HCT116 (cell line): ENCODE results near the gene SLC7A8. TPM values are rescaled to one million over a fixed set of nuclear protein-coding genes. Genes with fewer than 3 reads are reported as not detected.

Experiments used
- ATAC-seq: fragments of 200-7000 bp; cut with Tn5 transposase; 2 replicates; pipeline ENCODE4 v1.9.1; 2020; ENCODE audit warnings: mild to moderate bottlenecking, moderate library complexity
- BruUV-seq: library from RNA; stranded (reverse); fragments of 400-500 nt; replicated peaks from 2 replicates; lab custom pipeline; 2021; lab: Mats Ljungman, UMichigan
- CTCF ChIA-PET: fragments of 300-600 bp; sonication (Branson Sonifier 250); formaldehyde crosslinking; loops from one replicate; lab custom pipeline; 2021; ENCODE audit warnings: antibody characterized with exemption; lab: Charles Lee
- POLR2A ChIA-PET: fragments of 300-600, 350-600 bp; sonication (Branson Sonifier 250); formaldehyde crosslinking; loops from one replicate; lab custom pipeline; 2021; ENCODE audit warnings: antibody characterized with exemption; lab: Charles Lee
- RAD21 ChIA-PET, 2 experiments: fragments of 300-600 bp; sonication (Branson Sonifier 250); formaldehyde crosslinking; loops; one replicate each; lab custom pipeline; 2023; ENCODE audit warnings: low total read pairs in 2 of 2; ENCODE audit not compliant: uncharacterized antibody in 2 of 2, unreplicated experiment in 2 of 2, low non-redundant PET in 1 of 2; lab: Charles Lee
- DNase-seq: peaks from one replicate; pipeline ENCODE4 v3.0.0-alpha.2; 2010; ENCODE audit warnings: low read depth, low spot score
- H2AFZ ChIP-seq: fragments of 200-600 bp; shearing (Covaris generic), sonication (generic); 2 replicates; pipeline ENCODE4 v1.6.1; 2017; ENCODE audit warnings: low read depth, mixed run types, mixed read lengths, antibody characterized with exemption, low read length; ENCODE audit not compliant: poor library complexity, severe bottlenecking
- H3K27ac ChIP-seq: 2 replicates; pipeline ENCODE4 v1.5.1; 2012; ENCODE audit warnings: low read depth, low read length
- H3K27me3 ChIP-seq: fragments of 200-600 bp; sonication (generic); 2 replicates; pipeline ENCODE4 v1.6.1; 2016; ENCODE audit warnings: mixed run types, low read length, mixed read lengths; ENCODE audit not compliant: insufficient read depth
- H3K36me3 ChIP-seq, 2 experiments: fragments of 200-500 bp in 1 of 2; fragments of 200-600 bp in 1 of 2; sonication (Bioruptor generic) in 1 of 2; sonication (generic) in 1 of 2; 2 replicates each; pipeline versions ENCODE4 v1.5.1 to v1.6.1; 2014 to 2016; ENCODE audit warnings: low read length in 2 of 2, inconsistent platforms in 1 of 2, mixed read lengths in 1 of 2, mixed run types in 1 of 2; ENCODE audit not compliant: insufficient read depth in 2 of 2, control insufficient read depth in 1 of 2
- H3K4me1 ChIP-seq, 2 experiments: fragments of 200-600 bp in 1 of 2; sonication (generic) in 1 of 2; 2 replicates each; pipeline versions ENCODE4 v1.5.1 to v1.6.1; 2012 to 2017; ENCODE audit warnings: low read length in 2 of 2, inconsistent platforms in 1 of 2, mild to moderate bottlenecking in 1 of 2, mixed read lengths in 1 of 2, mixed run types in 1 of 2, moderate library complexity in 1 of 2; ENCODE audit not compliant: insufficient read depth in 2 of 2, control insufficient read depth in 1 of 2
- H3K4me2 ChIP-seq: fragments of 200-600 bp; sonication (generic); 2 replicates; pipeline ENCODE4 v1.6.1; 2017; ENCODE audit warnings: mixed run types, low read length, mixed read lengths
- H3K4me3 ChIP-seq, 2 experiments: fragments of 200-600 bp in 1 of 2; sonication (generic) in 1 of 2; replicated peaks in 1 of 2; 2 replicates each; pipeline ENCODE4 v1.5.1; 2011 to 2016; ENCODE audit warnings: low read length in 2 of 2, control low read depth in 1 of 2, low read depth in 1 of 2, mild to moderate bottlenecking in 1 of 2, mixed read lengths in 1 of 2, mixed run types in 1 of 2
- H3K79me2 ChIP-seq: fragments of 200-600 bp; sonication (generic); 2 replicates; pipeline ENCODE4 v1.6.1; 2017; ENCODE audit warnings: mild to moderate bottlenecking, mixed run types, low read length, moderate library complexity, mixed read lengths; ENCODE audit not compliant: insufficient read depth
- H3K9ac ChIP-seq: fragments of 200-600 bp; sonication (generic); 2 replicates; pipeline ENCODE4 v1.6.1; 2016; ENCODE audit warnings: low read length, mixed read lengths
- H3K9me2 ChIP-seq: fragments of 200-600 bp; sonication (generic), shearing (Covaris generic); 2 replicates; pipeline ENCODE4 v1.6.1; 2017; ENCODE audit warnings: mixed run types, mild to moderate bottlenecking, moderate library complexity; ENCODE audit not compliant: insufficient read depth
- H3K9me3 ChIP-seq, 2 experiments: fragments of 200-500 bp in 1 of 2; fragments of 200-600 bp in 1 of 2; sonication (Bioruptor generic) in 1 of 2; sonication (generic) in 1 of 2; 2 replicates each; pipeline ENCODE4 v1.6.1; 2014 to 2017; ENCODE audit warnings: low read length in 2 of 2, mixed read lengths in 2 of 2, inconsistent platforms in 1 of 2, low read depth in 1 of 2, mild to moderate bottlenecking in 1 of 2, mixed run types in 1 of 2, moderate library complexity in 1 of 2; ENCODE audit not compliant: control insufficient read depth in 1 of 2, insufficient read depth in 1 of 2
- H4K20me1 ChIP-seq: fragments of 200-600 bp; sonication (generic), shearing (Covaris generic); 2 replicates; pipeline ENCODE4 v1.6.1; 2017; ENCODE audit warnings: mixed run types, mild to moderate bottlenecking, moderate library complexity; ENCODE audit not compliant: insufficient read depth
- ATF3 ChIP-seq: IDR thresholded peaks from 2 replicates; pipeline ENCODE4 v1.6.1; 2012
- CBX3 ChIP-seq: IDR thresholded peaks from 2 replicates; pipeline ENCODE4 v1.6.1; 2012; ENCODE audit warnings: low read depth
- CEBPB ChIP-seq: IDR thresholded peaks from 2 replicates; pipeline ENCODE4 v1.6.1; 2012; ENCODE audit warnings: low read depth
- ELF1 ChIP-seq: IDR thresholded peaks from 2 replicates; pipeline ENCODE4 v1.6.1; 2012; ENCODE audit warnings: low read depth, borderline replicate concordance
- EZH2 ChIP-seq: fragments of 200-600 bp; sonication (generic); IDR thresholded peaks from 2 replicates; pipeline ENCODE4 v1.6.1; 2017; ENCODE audit warnings: antibody characterized with exemption, mixed run types
- EZH2phosphoT487 ChIP-seq: fragments of 200-600 bp; IDR thresholded peaks from 2 replicates; pipeline ENCODE4 v1.6.1; 2018; ENCODE audit warnings: antibody characterized with exemption, borderline replicate concordance
- JUND ChIP-seq: IDR thresholded peaks from 2 replicates; pipeline ENCODE4 v1.6.1; 2012
- POLR2A ChIP-seq: IDR thresholded peaks from 2 replicates; pipeline ENCODE4 v1.7.0; 2011; ENCODE audit warnings: borderline replicate concordance; ENCODE audit not compliant: insufficient read depth, insufficient read length; ENCODE audit errors: extremely low read depth
- RAD21 ChIP-seq: IDR thresholded peaks from 2 replicates; pipeline ENCODE4 v1.6.1; 2012; ENCODE audit warnings: low read depth, mild to moderate bottlenecking
- SIN3A ChIP-seq: IDR thresholded peaks from 2 replicates; pipeline ENCODE4 v1.6.1; 2012; ENCODE audit warnings: low read depth
- SRF ChIP-seq: IDR thresholded peaks from 2 replicates; pipeline ENCODE4 v1.6.1; 2012; ENCODE audit warnings: low read depth
- YY1 ChIP-seq: IDR thresholded peaks from 2 replicates; pipeline ENCODE4 v1.6.1; 2011; ENCODE audit warnings: low read length, low read depth, moderate library complexity, mild to moderate bottlenecking; ENCODE audit not compliant: insufficient replicate concordance; ENCODE audit errors: extremely low read depth
- ZFX ChIP-seq: fragments of 450-650 bp; IDR thresholded peaks from 2 replicates; pipeline ENCODE4 v1.6.1; 2017
- intact Hi-C: fragments of 100-400 bp; cut with micrococcal nuclease; formaldehyde crosslinking; loops from 2 replicates; pipeline ENCODE4 v1.10.0; 2022
- total RNA-seq: library from RNA; stranded (reverse); gene quantifications from one replicate; pipeline ENCODE4 v1.2.1, GENCODE V29; 2021; ENCODE audit not compliant: unreplicated experiment
- TF ChIP-seq, protein P1 (sequence below), 3 experiments: fragments of 200-600 bp in 1 of 3; sonication (generic) in 1 of 3; IDR thresholded peaks in 2 of 3; conservative IDR thresholded peaks in 1 of 3; 2 replicates each; pipeline ENCODE4 v1.5.1; 2012 to 2017; ENCODE audit warnings: low read depth in 2 of 3, low read length in 2 of 3, antibody characterized with exemption in 1 of 3, borderline replicate concordance in 1 of 3, control low read depth in 1 of 3, mild to moderate bottlenecking in 1 of 3, mixed read lengths in 1 of 3, mixed run types in 1 of 3, moderate library complexity in 1 of 3; ENCODE audit not compliant: insufficient read depth in 1 of 3
- TF ChIP-seq, protein P2 (sequence below): IDR thresholded peaks from 2 replicates; pipeline ENCODE4 v1.6.1; 2012; ENCODE audit warnings: low read depth

The SLC7A8 gene
- total RNA-seq, 1 experiment from 2014 or later: 5.3 TPM

- ChIA-PET RAD21 (no interaction called here), POLR2A (no interaction called here), CTCF (no interaction called here)
- Histone ChIP-seq H3K27me3 (no peaks in the 10 kb centered on the region), H3K27ac (no peak overlapping the region), H2AFZ (no peak overlapping the region), H3K9me3 (no peaks in the 10 kb centered on the region), H3K9me2 (no peaks in the 10 kb centered on the region), H3K36me3 (no peaks in the 10 kb centered on the region), H3K79me2 (no peaks in the 10 kb centered on the region), H3K9ac (no peak overlapping the region), H3K4me1 (no peaks in the 10 kb centered on the region), H3K4me3 (no peak overlapping the region), H3K4me2 (no peak overlapping the region), H4K20me1 (no peaks in the 10 kb centered on the region)
- intact Hi-C loops: no loop called here
- DNase-seq: no peak
- TF ChIP-seq SRF (no peak), EZH2phosphoT487 (no peak), EZH2 (no peak), ELF1 (no peak), CEBPB (no peak), SIN3A (no peak), ATF3 (no peak), YY1 (no peak), RAD21 (no peak), ZFX (no peak), POLR2A (no peak), JUND (no peak), CBX3 (no peak)
- TF ChIP-seq, protein P1, sequence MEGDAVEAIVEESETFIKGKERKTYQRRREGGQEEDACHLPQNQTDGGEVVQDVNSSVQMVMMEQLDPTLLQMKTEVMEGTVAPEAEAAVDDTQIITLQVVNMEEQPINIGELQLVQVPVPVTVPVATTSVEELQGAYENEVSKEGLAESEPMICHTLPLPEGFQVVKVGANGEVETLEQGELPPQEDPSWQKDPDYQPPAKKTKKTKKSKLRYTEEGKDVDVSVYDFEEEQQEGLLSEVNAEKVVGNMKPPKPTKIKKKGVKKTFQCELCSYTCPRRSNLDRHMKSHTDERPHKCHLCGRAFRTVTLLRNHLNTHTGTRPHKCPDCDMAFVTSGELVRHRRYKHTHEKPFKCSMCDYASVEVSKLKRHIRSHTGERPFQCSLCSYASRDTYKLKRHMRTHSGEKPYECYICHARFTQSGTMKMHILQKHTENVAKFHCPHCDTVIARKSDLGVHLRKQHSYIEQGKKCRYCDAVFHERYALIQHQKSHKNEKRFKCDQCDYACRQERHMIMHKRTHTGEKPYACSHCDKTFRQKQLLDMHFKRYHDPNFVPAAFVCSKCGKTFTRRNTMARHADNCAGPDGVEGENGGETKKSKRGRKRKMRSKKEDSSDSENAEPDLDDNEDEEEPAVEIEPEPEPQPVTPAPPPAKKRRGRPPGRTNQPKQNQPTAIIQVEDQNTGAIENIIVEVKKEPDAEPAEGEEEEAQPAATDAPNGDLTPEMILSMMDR (IDR thresholded peaks at IDR 0.05 in 2 of 3, conservative IDR thresholded peaks at IDR 0.05 in 1 of 3; ENCODE audit: borderline replicate concordance in 1 of 3, insufficient read depth in 1 of 3, low read depth in 2 of 3, low read length in 2 of 3): no peak
- TF ChIP-seq, protein P2, sequence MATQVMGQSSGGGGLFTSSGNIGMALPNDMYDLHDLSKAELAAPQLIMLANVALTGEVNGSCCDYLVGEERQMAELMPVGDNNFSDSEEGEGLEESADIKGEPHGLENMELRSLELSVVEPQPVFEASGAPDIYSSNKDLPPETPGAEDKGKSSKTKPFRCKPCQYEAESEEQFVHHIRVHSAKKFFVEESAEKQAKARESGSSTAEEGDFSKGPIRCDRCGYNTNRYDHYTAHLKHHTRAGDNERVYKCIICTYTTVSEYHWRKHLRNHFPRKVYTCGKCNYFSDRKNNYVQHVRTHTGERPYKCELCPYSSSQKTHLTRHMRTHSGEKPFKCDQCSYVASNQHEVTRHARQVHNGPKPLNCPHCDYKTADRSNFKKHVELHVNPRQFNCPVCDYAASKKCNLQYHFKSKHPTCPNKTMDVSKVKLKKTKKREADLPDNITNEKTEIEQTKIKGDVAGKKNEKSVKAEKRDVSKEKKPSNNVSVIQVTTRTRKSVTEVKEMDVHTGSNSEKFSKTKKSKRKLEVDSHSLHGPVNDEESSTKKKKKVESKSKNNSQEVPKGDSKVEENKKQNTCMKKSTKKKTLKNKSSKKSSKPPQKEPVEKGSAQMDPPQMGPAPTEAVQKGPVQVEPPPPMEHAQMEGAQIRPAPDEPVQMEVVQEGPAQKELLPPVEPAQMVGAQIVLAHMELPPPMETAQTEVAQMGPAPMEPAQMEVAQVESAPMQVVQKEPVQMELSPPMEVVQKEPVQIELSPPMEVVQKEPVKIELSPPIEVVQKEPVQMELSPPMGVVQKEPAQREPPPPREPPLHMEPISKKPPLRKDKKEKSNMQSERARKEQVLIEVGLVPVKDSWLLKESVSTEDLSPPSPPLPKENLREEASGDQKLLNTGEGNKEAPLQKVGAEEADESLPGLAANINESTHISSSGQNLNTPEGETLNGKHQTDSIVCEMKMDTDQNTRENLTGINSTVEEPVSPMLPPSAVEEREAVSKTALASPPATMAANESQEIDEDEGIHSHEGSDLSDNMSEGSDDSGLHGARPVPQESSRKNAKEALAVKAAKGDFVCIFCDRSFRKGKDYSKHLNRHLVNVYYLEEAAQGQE: no peak
- no TSS peak for BruUV-seq
- ATAC-seq: no peak
These were observed 11.4 kb downstream of the SLC7A8 start for GRCh38 chr14:23172096-23172495.
